GM23338 (cell line): ENCODE data around the gene KRTAP12-3. TPM values are rescaled to one million over a fixed set of nuclear protein-coding genes. Genes with fewer than 3 reads are reported as not detected.

Source experiments
- ATAC-seq: fragments of 200-7000 bp; cut with Tn5 transposase; 3 replicates; pipeline ENCODE4 v1.9.1; 2020
- DNase-seq: peaks from one replicate; pipeline ENCODE4 v3.0.0-alpha.2; 2015; ENCODE audit warnings: low spot score
- H2AFZ ChIP-seq: fragments of 200-600 bp; sonication (generic); 2 replicates; pipeline ENCODE4 v1.8.0; 2016; ENCODE audit warnings: antibody characterized with exemption, mild to moderate bottlenecking, moderate library complexity
- H3F3A ChIP-seq: fragments of 200-600 bp; sonication (generic); replicated peaks from 2 replicates; pipeline ENCODE4 v1.8.0; 2017; ENCODE audit warnings: antibody characterized with exemption, mixed run types, low read depth
- H3K27ac ChIP-seq: fragments of 200-600 bp; sonication (generic); 2 replicates; pipeline ENCODE4 v1.6.1; 2016; ENCODE audit warnings: low read depth
- H3K27me3 ChIP-seq: fragments of 200-600 bp; sonication (generic); 2 replicates; pipeline ENCODE4 v1.8.0; 2016; ENCODE audit warnings: mild to moderate bottlenecking, mixed run types, moderate library complexity; ENCODE audit not compliant: insufficient read depth
- H3K36me3 ChIP-seq: fragments of 200-600 bp; sonication (generic); 2 replicates; pipeline ENCODE4 v1.8.0; 2016; ENCODE audit warnings: mild to moderate bottlenecking; ENCODE audit not compliant: insufficient read depth
- H3K4me1 ChIP-seq: fragments of 200-600 bp; sonication (generic); 2 replicates; pipeline ENCODE4 v1.8.0; 2016; ENCODE audit warnings: mild to moderate bottlenecking, moderate library complexity; ENCODE audit not compliant: insufficient read depth
- H3K4me2 ChIP-seq: fragments of 200-600 bp; sonication (generic); 2 replicates; pipeline ENCODE4 v1.7.1; 2017; ENCODE audit warnings: mixed run types
- H3K4me3 ChIP-seq: fragments of 200-600 bp; sonication (generic); 2 replicates; pipeline ENCODE4 v1.6.1; 2016; ENCODE audit warnings: mixed run types
- H3K79me2 ChIP-seq: fragments of 200-600 bp; sonication (generic); replicated peaks from 2 replicates; pipeline ENCODE4 v1.8.0; 2017; ENCODE audit warnings: mild to moderate bottlenecking; ENCODE audit not compliant: insufficient read depth
- H3K9me2 ChIP-seq: fragments of 200-600 bp; sonication (generic); 2 replicates; pipeline ENCODE4 v1.8.0; 2017; ENCODE audit not compliant: insufficient read depth
- H4K20me1 ChIP-seq: fragments of 200-600 bp; sonication (generic); replicated peaks from 2 replicates; pipeline ENCODE4 v1.8.0; 2017; ENCODE audit warnings: mild to moderate bottlenecking; ENCODE audit not compliant: insufficient read depth
- H3K27ac Mint-ChIP-seq: 2 replicates; pipeline ENCODE4 v1.8.0; 2020; ENCODE audit warnings: inconsistent platforms, mild to moderate bottlenecking, moderate library complexity, mixed read lengths
- H3K27me3 Mint-ChIP-seq: 3 replicates; pipeline ENCODE4 v1.8.0; 2022; ENCODE audit warnings: low read depth, mild to moderate bottlenecking, moderate library complexity, mixed read lengths, inconsistent platforms; ENCODE audit not compliant: insufficient read depth, poor library complexity
- H3K36me3 Mint-ChIP-seq: 3 replicates; pipeline ENCODE4 v1.8.0; 2021; ENCODE audit warnings: low read depth, mild to moderate bottlenecking, inconsistent platforms, moderate library complexity, mixed read lengths
- H3K4me1 Mint-ChIP-seq: 3 replicates; pipeline ENCODE4 v1.8.0; 2020; ENCODE audit warnings: mild to moderate bottlenecking, inconsistent platforms, mixed read lengths
- H3K4me3 Mint-ChIP-seq: 3 replicates; pipeline ENCODE4 v1.8.0; 2021; ENCODE audit warnings: moderate library complexity, mild to moderate bottlenecking, inconsistent platforms, mixed read lengths
- H3K9me3 Mint-ChIP-seq: 3 replicates; pipeline ENCODE4 v1.8.0; 2020; ENCODE audit warnings: moderate library complexity, mild to moderate bottlenecking, inconsistent platforms, mixed read lengths
- CREB1 ChIP-seq: fragments of 250-450 bp; sonication (Bioruptor Pico); IDR thresholded peaks from 2 replicates; pipeline ENCODE4 v1.5.0; 2020; ENCODE audit warnings: low read depth, mild to moderate bottlenecking, moderate library complexity
- EZH2 ChIP-seq: fragments of 200-600 bp; sonication (generic); IDR thresholded peaks from one replicate; pipeline ENCODE4 v1.8.0; 2017; ENCODE audit warnings: antibody characterized with exemption, mild to moderate bottlenecking, low read depth; ENCODE audit not compliant: unreplicated experiment
- EZH2phosphoT487 ChIP-seq: fragments of 200-600 bp; sonication (generic); IDR thresholded peaks from one replicate; pipeline ENCODE4 v1.8.1; 2018; ENCODE audit warnings: antibody characterized with exemption; ENCODE audit not compliant: unreplicated experiment
- JUNB ChIP-seq: IDR thresholded peaks from one replicate; pipeline ENCODE4 v1.6.1; 2016; ENCODE audit warnings: antibody characterized with exemption; ENCODE audit not compliant: unreplicated experiment
- NANOG ChIP-seq: IDR thresholded peaks from 2 replicates; pipeline ENCODE4 v1.6.1; 2016; ENCODE audit warnings: antibody characterized with exemption, borderline replicate concordance
- POLR2AphosphoS5 ChIP-seq: IDR thresholded peaks from 2 replicates; pipeline ENCODE4 v1.6.1; 2016; ENCODE audit warnings: antibody characterized with exemption, low read depth
- STAT1 ChIP-seq: IDR thresholded peaks from one replicate; pipeline ENCODE4 v1.6.1; 2016; ENCODE audit warnings: antibody characterized with exemption; ENCODE audit not compliant: unreplicated experiment
- ZNF331 ChIP-seq: fragments of 250-450 bp; sonication (Bioruptor Pico); IDR thresholded peaks from 2 replicates; pipeline ENCODE4 v1.5.0; 2020; ENCODE audit warnings: low read depth, mild to moderate bottlenecking, moderate library complexity
- polyA plus RNA-seq: library from polyadenylated mRNA; unstranded; fragments of >200 nt; fragmentation: Nextera tagmentation; extraction: Ambion mirVana; gene quantifications from 2 replicates; pipeline ENCODE4 v1.2.1, GENCODE V29; 2016
- total RNA-seq: library from RNA; depleted of rRNA; stranded (reverse); fragments of >200 nt; shearing (Covaris generic); gene quantifications from 2 replicates; pipeline ENCODE4 v1.2.3, GENCODE V29; 2014
- TF ChIP-seq, protein P1 (sequence below): IDR thresholded peaks from one replicate; pipeline ENCODE4 v1.6.1; 2018; ENCODE audit warnings: antibody characterized with exemption; ENCODE audit not compliant: unreplicated experiment
- TF ChIP-seq, protein P2 (sequence below), 2 experiments: fragments of 200-600 bp in 1 of 2; sonication (generic) in 1 of 2; conservative IDR thresholded peaks; 2 replicates each; pipeline versions ENCODE4 v1.5.1 to v1.6.1; 2016 to 2017; ENCODE audit warnings: antibody characterized with exemption in 2 of 2, low read depth in 2 of 2, mild to moderate bottlenecking in 2 of 2, moderate library complexity in 1 of 2
- TF ChIP-seq, protein P3 (sequence below): IDR thresholded peaks from 2 replicates; pipeline ENCODE4 v1.6.1; 2016; ENCODE audit warnings: antibody characterized with exemption

Gene KRTAP12-3
- total and polyA plus RNA-seq, 2 experiments from 2014 or later = not detected

DNA sequence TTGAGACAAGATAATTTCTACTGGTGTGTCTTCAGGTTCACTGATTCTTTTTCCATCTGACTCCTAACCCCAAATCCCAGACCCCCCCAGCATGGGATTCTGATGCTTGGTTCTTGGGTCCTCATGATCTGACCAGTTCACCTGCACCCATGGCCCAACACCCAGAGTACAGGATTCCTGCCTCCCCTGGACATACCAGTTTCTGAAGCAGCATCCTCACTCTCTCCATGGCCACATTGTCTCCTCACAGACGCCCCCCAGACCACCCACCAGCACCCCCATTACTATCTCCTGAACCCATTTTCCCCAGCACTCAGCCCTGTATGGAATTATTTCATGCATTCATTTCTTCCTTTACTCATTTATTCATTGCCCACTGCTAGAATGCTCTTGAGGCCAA lies 864 bp upstream of the KRTAP12-3 start:
- Histone ChIP-seq H3K27me3 (no peaks in the 10 kb centered on the region), H3K27ac (no peak overlapping the region), H4K20me1 (no peaks in the 10 kb centered on the region), H3K36me3 (no peaks in the 10 kb centered on the region), H3K9me2 (no peaks in the 10 kb centered on the region), H3K4me3 (no peak overlapping the region), H3K4me2 (no peak overlapping the region), H3K4me1 (peaks cover 31% of the 10 kb centered on the region), H3K79me2 (no peaks in the 10 kb centered on the region), H3F3A (0 out of 2 replicates have a peak, but pooled peaks cover 3% of the 10 kb centered on the region), H2AFZ (no peak overlapping the region)
- Mint-ChIP-seq H3K27ac (no peak overlapping the region), H3K4me1 (peaks cover 30% of the 10 kb centered on the region), H3K4me3 (no peak overlapping the region), H3K9me3 (peaks cover 21% of the 10 kb centered on the region), H3K27me3 (peaks cover 10% of the 10 kb centered on the region), H3K36me3 (peaks cover 9% of the 10 kb centered on the region; the same call in 2 of the 3 replicates)
- DNase-seq = no peak
- TF ChIP-seq, protein P1, sequence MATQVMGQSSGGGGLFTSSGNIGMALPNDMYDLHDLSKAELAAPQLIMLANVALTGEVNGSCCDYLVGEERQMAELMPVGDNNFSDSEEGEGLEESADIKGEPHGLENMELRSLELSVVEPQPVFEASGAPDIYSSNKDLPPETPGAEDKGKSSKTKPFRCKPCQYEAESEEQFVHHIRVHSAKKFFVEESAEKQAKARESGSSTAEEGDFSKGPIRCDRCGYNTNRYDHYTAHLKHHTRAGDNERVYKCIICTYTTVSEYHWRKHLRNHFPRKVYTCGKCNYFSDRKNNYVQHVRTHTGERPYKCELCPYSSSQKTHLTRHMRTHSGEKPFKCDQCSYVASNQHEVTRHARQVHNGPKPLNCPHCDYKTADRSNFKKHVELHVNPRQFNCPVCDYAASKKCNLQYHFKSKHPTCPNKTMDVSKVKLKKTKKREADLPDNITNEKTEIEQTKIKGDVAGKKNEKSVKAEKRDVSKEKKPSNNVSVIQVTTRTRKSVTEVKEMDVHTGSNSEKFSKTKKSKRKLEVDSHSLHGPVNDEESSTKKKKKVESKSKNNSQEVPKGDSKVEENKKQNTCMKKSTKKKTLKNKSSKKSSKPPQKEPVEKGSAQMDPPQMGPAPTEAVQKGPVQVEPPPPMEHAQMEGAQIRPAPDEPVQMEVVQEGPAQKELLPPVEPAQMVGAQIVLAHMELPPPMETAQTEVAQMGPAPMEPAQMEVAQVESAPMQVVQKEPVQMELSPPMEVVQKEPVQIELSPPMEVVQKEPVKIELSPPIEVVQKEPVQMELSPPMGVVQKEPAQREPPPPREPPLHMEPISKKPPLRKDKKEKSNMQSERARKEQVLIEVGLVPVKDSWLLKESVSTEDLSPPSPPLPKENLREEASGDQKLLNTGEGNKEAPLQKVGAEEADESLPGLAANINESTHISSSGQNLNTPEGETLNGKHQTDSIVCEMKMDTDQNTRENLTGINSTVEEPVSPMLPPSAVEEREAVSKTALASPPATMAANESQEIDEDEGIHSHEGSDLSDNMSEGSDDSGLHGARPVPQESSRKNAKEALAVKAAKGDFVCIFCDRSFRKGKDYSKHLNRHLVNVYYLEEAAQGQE = no peak
- no peak for ATAC-seq

DNA sequence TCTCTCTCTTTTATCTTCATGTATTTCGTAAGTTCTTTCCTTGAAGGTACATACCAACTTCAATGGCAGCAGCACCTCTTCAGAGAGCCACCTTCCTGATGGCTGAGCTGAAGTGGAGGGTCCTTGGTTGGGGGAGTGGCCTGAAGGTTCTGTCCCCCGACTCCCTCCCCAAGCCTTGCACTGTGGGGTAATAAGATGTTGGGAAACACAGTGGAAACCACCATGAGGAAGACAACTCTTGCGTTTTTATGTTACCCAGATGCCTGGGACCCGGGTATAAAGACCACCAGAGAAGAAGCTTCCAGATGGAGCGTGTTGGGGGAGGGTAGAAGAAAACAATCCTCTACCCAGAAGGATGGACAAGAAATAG lies 794 bp downstream of the KRTAP12-3 start:
- H2AFZ ChIP-seq = peak overlapping the region; percentile 86

More for the DNA sequence above, 794 bp downstream of the KRTAP12-3 start:
- Mint-ChIP-seq H3K36me3 (peaks cover 9% of the 10 kb centered on the region; the same call in 2 of the 3 replicates), H3K27me3 (peaks cover 8% of the 10 kb centered on the region), H3K9me3 (peaks cover 18% of the 10 kb centered on the region), H3K4me3 (no peak overlapping the region), H3K4me1 (peaks cover 30% of the 10 kb centered on the region), H3K27ac (no peak overlapping the region)
- 0 out of 2 replicates have a peak overlapping the region, but pooled peaks have one; percentile 47 for H3K4me2 ChIP-seq
- H3K4me3 ChIP-seq = no peak overlapping the region
- ATAC-seq (no peak), DNase-seq (no peak)
- 0 out of 2 replicates have a peak, but pooled peaks cover 3% of the 10 kb centered on the region for H3F3A ChIP-seq
- H4K20me1 ChIP-seq = no peaks in the 10 kb centered on the region
- no peak overlapping the region for H3K27ac ChIP-seq
- H3K79me2 ChIP-seq = no peaks in the 10 kb centered on the region
- no peaks in the 10 kb centered on the region for H3K36me3 ChIP-seq
- no peaks in the 10 kb centered on the region for H3K9me2 ChIP-seq
- H3K4me1 ChIP-seq = peaks cover 31% of the 10 kb centered on the region
- TF ChIP-seq EZH2phosphoT487 = no peak
- TF ChIP-seq JUNB = no peak
- TF ChIP-seq, protein P2, sequence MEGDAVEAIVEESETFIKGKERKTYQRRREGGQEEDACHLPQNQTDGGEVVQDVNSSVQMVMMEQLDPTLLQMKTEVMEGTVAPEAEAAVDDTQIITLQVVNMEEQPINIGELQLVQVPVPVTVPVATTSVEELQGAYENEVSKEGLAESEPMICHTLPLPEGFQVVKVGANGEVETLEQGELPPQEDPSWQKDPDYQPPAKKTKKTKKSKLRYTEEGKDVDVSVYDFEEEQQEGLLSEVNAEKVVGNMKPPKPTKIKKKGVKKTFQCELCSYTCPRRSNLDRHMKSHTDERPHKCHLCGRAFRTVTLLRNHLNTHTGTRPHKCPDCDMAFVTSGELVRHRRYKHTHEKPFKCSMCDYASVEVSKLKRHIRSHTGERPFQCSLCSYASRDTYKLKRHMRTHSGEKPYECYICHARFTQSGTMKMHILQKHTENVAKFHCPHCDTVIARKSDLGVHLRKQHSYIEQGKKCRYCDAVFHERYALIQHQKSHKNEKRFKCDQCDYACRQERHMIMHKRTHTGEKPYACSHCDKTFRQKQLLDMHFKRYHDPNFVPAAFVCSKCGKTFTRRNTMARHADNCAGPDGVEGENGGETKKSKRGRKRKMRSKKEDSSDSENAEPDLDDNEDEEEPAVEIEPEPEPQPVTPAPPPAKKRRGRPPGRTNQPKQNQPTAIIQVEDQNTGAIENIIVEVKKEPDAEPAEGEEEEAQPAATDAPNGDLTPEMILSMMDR (conservative IDR thresholded peaks at IDR 0.05; ENCODE audit: low read depth in 2 of 2) = no peak
- no peak for TF ChIP-seq ZNF331 (CRISPR knock-in tag)
- no peak for TF ChIP-seq CREB1 (CRISPR knock-in tag)
- TF ChIP-seq STAT1 = no peak
- TF ChIP-seq NANOG = no peak
- no peak for TF ChIP-seq EZH2
- TF ChIP-seq POLR2AphosphoS5 = no peak
- TF ChIP-seq, protein P3, sequence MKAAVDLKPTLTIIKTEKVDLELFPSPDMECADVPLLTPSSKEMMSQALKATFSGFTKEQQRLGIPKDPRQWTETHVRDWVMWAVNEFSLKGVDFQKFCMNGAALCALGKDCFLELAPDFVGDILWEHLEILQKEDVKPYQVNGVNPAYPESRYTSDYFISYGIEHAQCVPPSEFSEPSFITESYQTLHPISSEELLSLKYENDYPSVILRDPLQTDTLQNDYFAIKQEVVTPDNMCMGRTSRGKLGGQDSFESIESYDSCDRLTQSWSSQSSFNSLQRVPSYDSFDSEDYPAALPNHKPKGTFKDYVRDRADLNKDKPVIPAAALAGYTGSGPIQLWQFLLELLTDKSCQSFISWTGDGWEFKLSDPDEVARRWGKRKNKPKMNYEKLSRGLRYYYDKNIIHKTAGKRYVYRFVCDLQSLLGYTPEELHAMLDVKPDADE = no peak
- no peaks in the 10 kb centered on the region for H3K27me3 ChIP-seq
